ENCODE results near the gene SETBP1.

The SETBP1 gene

GRCh38 chr18:44977856-44978255 lies 297.2 kb downstream of the SETBP1 start:
- no peak for DNase-seq (ENCODE audit: low read depth)

- no peak for DNase-seq (ENCODE audit: low read depth)
Measured at GRCh38 chr18:44979748-44980147, 299.1 kb downstream of the SETBP1 start.

GRCh38 chr18:44981121-44981520 lies 300.4 kb downstream of the SETBP1 start:
- no peak for DNase-seq (ENCODE audit: low read depth)

GRCh38 chr18:44986933-44987332 lies 306.2 kb downstream of the SETBP1 start:
- no peak for DNase-seq (ENCODE audit: low read depth)

- no peak for DNase-seq (ENCODE audit: low read depth)
Measured at GRCh38 chr18:44987371-44987770, 306.7 kb downstream of the SETBP1 start.

- DNase-seq (ENCODE audit: low read depth): no peak
Measured at GRCh38 chr18:44988821-44989587, 308.3 kb downstream of the SETBP1 start.

GRCh38 chr18:44996261-44996660 lies 315.6 kb downstream of the SETBP1 start:
- DNase-seq (ENCODE audit: low read depth): no peak

- no peak for DNase-seq (ENCODE audit: low read depth)
Measured at GRCh38 chr18:44997174-44997573, 316.5 kb downstream of the SETBP1 start.

GRCh38 chr18:44998360-44998759 lies 317.7 kb downstream of the SETBP1 start:
- DNase-seq (ENCODE audit: low read depth): no peak

- no peak for DNase-seq (ENCODE audit: low read depth)
Measured at GRCh38 chr18:45004546-45005080, 323.9 kb downstream of the SETBP1 start.

GRCh38 chr18:45006934-45007333 lies 326.2 kb downstream of the SETBP1 start:
- no peak for DNase-seq (ENCODE audit: low read depth)

GRCh38 chr18:45007531-45007930 lies 326.8 kb downstream of the SETBP1 start:
- DNase-seq (ENCODE audit: low read depth): no peak

GRCh38 chr18:45008694-45009413 lies 328.2 kb downstream of the SETBP1 start:
- DNase-seq (ENCODE audit: low read depth): no peak

GRCh38 chr18:45009756-45010155 lies 329.1 kb downstream of the SETBP1 start:
- DNase-seq (ENCODE audit: low read depth): no peak

GRCh38 chr18:45012286-45012685 lies 331.6 kb downstream of the SETBP1 start:
- no peak for DNase-seq (ENCODE audit: low read depth)

- no peak for DNase-seq (ENCODE audit: low read depth)
Measured at GRCh38 chr18:45014047-45014501, 333.4 kb downstream of the SETBP1 start.

GRCh38 chr18:45015788-45016128 lies 335.1 kb downstream of the SETBP1 start:
- DNase-seq (ENCODE audit: low read depth): no peak

- DNase-seq (ENCODE audit: low read depth): no peak
Measured at GRCh38 chr18:45019469-45019868, 338.8 kb downstream of the SETBP1 start.

- DNase-seq (ENCODE audit: low read depth): no peak
Measured at GRCh38 chr18:45023519-45023918, 342.8 kb downstream of the SETBP1 start.

- no peak for DNase-seq (ENCODE audit: low read depth)
Measured at GRCh38 chr18:45024357-45025088, 343.8 kb downstream of the SETBP1 start.

GRCh38 chr18:45025089-45025450 lies 344.4 kb downstream of the SETBP1 start:
- DNase-seq (ENCODE audit: low read depth): no peak

GRCh38 chr18:45026162-45026561 lies 345.5 kb downstream of the SETBP1 start:
- DNase-seq (ENCODE audit: low read depth): no peak

- DNase-seq (ENCODE audit: low read depth): no peak
Measured at GRCh38 chr18:45034179-45034578, 353.5 kb downstream of the SETBP1 start.
